Activated T-helper 1 cell treated with Interleukin-2 at 50 U/mL for 16 hours (primary cell): Measurements from ENCODE around the gene TEX14.
"Not testable (repeated sequence)": the region's sequence is repeated elsewhere in the genome, so short reads cannot be mapped to it uniquely, and the experiment has no call there.

Experiments used
- DNase-seq: peaks from one replicate; pipeline ENCODE4 v3.0.0-alpha.2; 2020; ENCODE audit warnings: low read depth

Gene TEX14

GRCh38 chr17:58597371-58597770, 94.5 kb downstream of the TEX14 start:
- no peak for DNase-seq

- no peak for DNase-seq
These were observed 96.6 kb downstream of the TEX14 start for GRCh38 chr17:58595194-58595792.

- DNase-seq, result no peak
These were observed 98.7 kb downstream of the TEX14 start for GRCh38 chr17:58593123-58593522.

- DNase-seq, result no peak
These were observed 100.4 kb downstream of the TEX14 start for GRCh38 chr17:58591455-58591854.

GRCh38 chr17:58590377-58590776, 101.5 kb downstream of the TEX14 start:
- DNase-seq, result no peak

GRCh38 chr17:58587713-58588117, 104.1 kb downstream of the TEX14 start:
- peak; percentile 25 for DNase-seq

GRCh38 chr17:58586009-58586644, 105.7 kb downstream of the TEX14 start:
- no peak for DNase-seq

GRCh38 chr17:58585554-58585953, 106.3 kb downstream of the TEX14 start:
- DNase-seq, result no peak

GRCh38 chr17:58583486-58583885, 108.4 kb downstream of the TEX14 start:
- DNase-seq, result no peak

- not testable (repeated sequence) for DNase-seq
These were observed 109.1 kb downstream of the TEX14 start for GRCh38 chr17:58582718-58583117.

- no peak for DNase-seq
These were observed 111.2 kb downstream of the TEX14 start for GRCh38 chr17:58580671-58581070.

- DNase-seq, result peak; percentile 7
These were observed 114.1 kb downstream of the TEX14 start for GRCh38 chr17:58577696-58578095.

- DNase-seq, result no peak
These were observed 115.0 kb downstream of the TEX14 start for GRCh38 chr17:58576679-58577367.

- DNase-seq, result no peak
These were observed 116.3 kb downstream of the TEX14 start for GRCh38 chr17:58575511-58575910.

GRCh38 chr17:58574025-58574424, 117.8 kb downstream of the TEX14 start:
- no peak for DNase-seq

- DNase-seq, result no peak
These were observed 119.0 kb downstream of the TEX14 start for GRCh38 chr17:58572846-58573245.

- no peak for DNase-seq
These were observed 121.1 kb downstream of the TEX14 start for GRCh38 chr17:58570758-58571157.

- DNase-seq, result no peak
These were observed 122.6 kb downstream of the TEX14 start for GRCh38 chr17:58569196-58569595.

- DNase-seq, result no peak
These were observed 123.6 kb downstream of the TEX14 start for GRCh38 chr17:58568044-58568799.

GRCh38 chr17:58565389-58566311, 126.2 kb downstream of the TEX14 start:
- DNase-seq, result no peak

GRCh38 chr17:58564971-58565370, 126.9 kb downstream of the TEX14 start:
- DNase-seq, result no peak

- DNase-seq, result no peak
These were observed 127.6 kb downstream of the TEX14 start for GRCh38 chr17:58564243-58564642.
